ENCODE data around the gene CYTH1. TPM values are rescaled to one million over a fixed set of nuclear protein-coding genes. Genes with fewer than 3 reads are reported as not detected.

Gene CYTH1
- total RNA-seq, result 10 to 100 TPM; 23.1 to 27.4 TPM
- 20.3 TPM for polyA plus RNA-seq (2013, experiment 1 of 2)
- 17.8 TPM for polyA plus RNA-seq (2013, experiment 2 of 2)
- long read RNA-seq, experiment 1, full-length matches to known transcripts, result 3 of 5 reads
- long read RNA-seq, experiment 1, partial matches to known transcripts, result 1 of 5 reads
- long read RNA-seq, experiment 1, other reads (novel, unspliced or antisense), result 1 of 5 reads
- long read RNA-seq, experiment 2, full-length matches to known transcripts, result 39 of 67 reads
- long read RNA-seq, experiment 2, partial matches to known transcripts, result 6 of 67 reads
- long read RNA-seq, experiment 2, other reads (novel, unspliced or antisense), result 22 of 67 reads
- long read RNA-seq, experiment 3, full-length matches to known transcripts, result 34 of 52 reads
- long read RNA-seq, experiment 3, partial matches to known transcripts, result 2 of 52 reads
- long read RNA-seq, experiment 3, other reads (novel, unspliced or antisense), result 16 of 52 reads
- long read RNA-seq, experiment 4, partial matches to known transcripts, result 2 of 4 reads
- long read RNA-seq, experiment 4, other reads (novel, unspliced or antisense), result 1 of 4 reads

- H3K36me3 Mint-ChIP-seq (ENCODE audit: low read depth), result no peaks in the 10 kb centered on the region
- Histone ChIP-seq H3K4me3 (ENCODE audit: low read length) (peak within 1 kb of the TSS; percentile 87), H3K27me3 (ENCODE audit: control insufficient read depth, insufficient read depth, low read length, poor library complexity, severe bottlenecking) (no peaks in the 10 kb centered on the region), H3K27ac (ENCODE audit: low read depth, low read length) (peak within 1 kb of the TSS; percentile 44), H3K4me1 (ENCODE audit: control insufficient read depth, insufficient read depth, low read length) (no peaks in the 10 kb centered on the region), H3K36me3 (ENCODE audit: control insufficient read depth, insufficient read depth, low read length) (no peaks in the 10 kb centered on the region), H3K9me3 (ENCODE audit: control insufficient read depth, low read length) (no peaks in the 10 kb centered on the region), H3K9ac (ENCODE audit: extremely low read depth, low read length, poor library complexity, severe bottlenecking) (peak within 1 kb of the TSS; percentile 57)
- H3K4me3 Mint-ChIP-seq, result peak within 1 kb of the TSS; percentile 64
- peaks cover 23% of the 10 kb centered on the region for H3K4me1 Mint-ChIP-seq
- 0% methylated on average over 14 to 64 of the region's 64 CpGs for WGBS, 2 experiments (ENCODE audit: insufficient coverage in 1 of 2, insufficient read length in 1 of 2)
- H3K27me3 Mint-ChIP-seq (ENCODE audit: insufficient read depth), result no peaks in the 10 kb centered on the region
- peak within 1 kb of the TSS; percentile 89 for H3K27ac Mint-ChIP-seq
- no peak for DNase-seq
- H3K9me3 Mint-ChIP-seq, result no peaks in the 10 kb centered on the region
- no peak for TF ChIP-seq CTCF (conservative IDR thresholded peaks at IDR 0.05)
These were observed at the start of gene CYTH1 for GRCh38 chr17:78781893-78782304. Gene CYTH1, minus strand, starts transcription at chr17:78782273. Its CDS starts 50 bp downstream, at chr17:78782223.

GRCh38 chr17:78829477-78829876 lies 47.4 kb upstream of the CYTH1 start:
- Histone ChIP-seq H3K27ac (ENCODE audit: low read depth, low read length) (no peak overlapping the region), H3K4me3 (ENCODE audit: low read length) (no peak overlapping the region), H3K9me3 (ENCODE audit: control insufficient read depth, low read length) (no peaks in the 10 kb centered on the region), H3K36me3 (ENCODE audit: control insufficient read depth, insufficient read depth, low read length) (peaks cover 85% of the 10 kb centered on the region), H3K27me3 (ENCODE audit: control insufficient read depth, insufficient read depth, low read length, poor library complexity, severe bottlenecking) (no peaks in the 10 kb centered on the region), H3K4me1 (ENCODE audit: control insufficient read depth, insufficient read depth, low read length) (no peaks in the 10 kb centered on the region), H3K9ac (ENCODE audit: extremely low read depth, low read length, poor library complexity, severe bottlenecking) (no peak overlapping the region)
- H3K27me3 Mint-ChIP-seq (ENCODE audit: insufficient read depth), result no peaks in the 10 kb centered on the region
- no peak overlapping the region for H3K4me3 Mint-ChIP-seq
- 93 to 94% methylated on average over 6 of the region's 6 CpGs for WGBS, 2 experiments (ENCODE audit: insufficient coverage in 1 of 2, insufficient read length in 1 of 2)
- H3K4me1 Mint-ChIP-seq, result no peaks in the 10 kb centered on the region
- no peaks in the 10 kb centered on the region for H3K9me3 Mint-ChIP-seq
- no peak for DNase-seq
- peaks cover 87% of the 10 kb centered on the region for H3K36me3 Mint-ChIP-seq (ENCODE audit: low read depth)
- no peak overlapping the region for H3K27ac Mint-ChIP-seq
- no peak for TF ChIP-seq CTCF (conservative IDR thresholded peaks at IDR 0.05)

- peak overlapping the region; percentile 37 for H3K27ac Mint-ChIP-seq
These were observed 46.6 kb upstream of the CYTH1 start for GRCh38 chr17:78828470-78829185.

More at GRCh38 chr17:78828470-78829185, 46.6 kb upstream of the CYTH1 start:
- peak; percentile 51 for TF ChIP-seq CTCF (conservative IDR thresholded peaks at IDR 0.05)
- Histone ChIP-seq H3K9me3 (ENCODE audit: control insufficient read depth, low read length) (no peaks in the 10 kb centered on the region), H3K9ac (ENCODE audit: extremely low read depth, low read length, poor library complexity, severe bottlenecking) (no peak overlapping the region), H3K27ac (ENCODE audit: low read depth, low read length) (no peak overlapping the region), H3K27me3 (ENCODE audit: control insufficient read depth, insufficient read depth, low read length, poor library complexity, severe bottlenecking) (no peaks in the 10 kb centered on the region), H3K36me3 (ENCODE audit: control insufficient read depth, insufficient read depth, low read length) (peaks cover 85% of the 10 kb centered on the region), H3K4me1 (ENCODE audit: control insufficient read depth, insufficient read depth, low read length) (no peaks in the 10 kb centered on the region), H3K4me3 (ENCODE audit: low read length) (no peak overlapping the region)
- H3K4me1 Mint-ChIP-seq, result peaks cover 2% of the 10 kb centered on the region
- peaks cover 88% of the 10 kb centered on the region for H3K36me3 Mint-ChIP-seq (ENCODE audit: low read depth)
- H3K27me3 Mint-ChIP-seq (ENCODE audit: insufficient read depth), result no peaks in the 10 kb centered on the region
- H3K9me3 Mint-ChIP-seq, result no peaks in the 10 kb centered on the region
- no peak overlapping the region for H3K4me3 Mint-ChIP-seq
- 92 to 94% methylated on average over 11 to 14 of the region's 14 CpGs for WGBS, 2 experiments (ENCODE audit: insufficient coverage in 1 of 2, insufficient read length in 1 of 2)
- DNase-seq, result peak; percentile 89

Data from endodermal cell (in vitro differentiated cells).